PC-9 (cell line): ENCODE data around the gene BCAT1. TPM values are rescaled to one million over a fixed set of nuclear protein-coding genes. Genes with fewer than 3 reads are reported as not detected.

ENCODE experiments used
- BruUV-seq: library from RNA; stranded (reverse); fragments of 400-500 nt; replicated peaks from 2 replicates; lab custom pipeline; 2021; lab: Mats Ljungman, UMichigan
- CTCF ChIA-PET: fragments of 300-600 bp; sonication (Branson Sonifier 250); formaldehyde crosslinking; loops from one replicate; lab custom pipeline; 2022; ENCODE audit warnings: antibody characterized with exemption; lab: Charles Lee
- POLR2A ChIA-PET: fragments of 300-600 bp; sonication (Branson Sonifier 250); formaldehyde crosslinking; loops from one replicate; lab custom pipeline; 2022; ENCODE audit warnings: antibody characterized with exemption; ENCODE audit not compliant: unreplicated experiment; lab: Charles Lee
- DNase-seq, 2 experiments: peaks; one replicate each; pipeline versions ENCODE4 v3.0.0 to v3.0.0-alpha.2; 2015 to 2022; ENCODE audit warnings: mixed read lengths in 1 of 2
- H2AFZ ChIP-seq: fragments of 200-600 bp; sonication (generic); 2 replicates; pipeline ENCODE4 v1.8.1; 2017; ENCODE audit warnings: antibody characterized with exemption
- H3F3A ChIP-seq: fragments of 200-600 bp; sonication (generic); 2 replicates; pipeline ENCODE4 v1.8.1; 2017; ENCODE audit warnings: antibody characterized with exemption, mild to moderate bottlenecking, low read depth; ENCODE audit not compliant: insufficient read depth
- H3K27ac ChIP-seq: fragments of 200-600 bp; sonication (generic); 2 replicates; pipeline ENCODE4 v1.6.1; 2016; ENCODE audit warnings: mixed run types
- H3K27me3 ChIP-seq: fragments of 200-600 bp; sonication (generic); 2 replicates; pipeline ENCODE4 v1.6.1; 2016; ENCODE audit warnings: low read depth, mixed run types; ENCODE audit not compliant: insufficient read depth
- H3K36me3 ChIP-seq: fragments of 200-600 bp; sonication (generic); 2 replicates; pipeline ENCODE4 v1.6.1; 2016; ENCODE audit warnings: low read depth, mixed run types
- H3K4me1 ChIP-seq: fragments of 200-600 bp; sonication (generic); replicated peaks from 2 replicates; pipeline ENCODE4 v1.6.1; 2016; ENCODE audit warnings: mixed run types; ENCODE audit not compliant: insufficient read depth
- H3K4me2 ChIP-seq: fragments of 200-600 bp; sonication (generic); 2 replicates; pipeline ENCODE4 v1.6.1; 2017; ENCODE audit warnings: mixed run types
- H3K4me3 ChIP-seq: fragments of 200-600 bp; sonication (generic); 2 replicates; pipeline ENCODE4 v1.6.1; 2016; ENCODE audit warnings: mixed run types
- H3K79me2 ChIP-seq: fragments of 200-600 bp; sonication (generic); 2 replicates; pipeline ENCODE4 v1.6.1; 2017; ENCODE audit warnings: low read depth, mixed run types
- H3K9me2 ChIP-seq: fragments of 200-600 bp; sonication (generic); 2 replicates; pipeline ENCODE4 v1.8.1; 2017; ENCODE audit warnings: mild to moderate bottlenecking; ENCODE audit not compliant: insufficient read depth
- H3K9me3 ChIP-seq: fragments of 200-600 bp; sonication (generic); 2 replicates; pipeline ENCODE4 v1.8.1; 2016; ENCODE audit warnings: low read depth; ENCODE audit not compliant: insufficient read depth
- H4K20me1 ChIP-seq: fragments of 200-600 bp; sonication (generic); 2 replicates; pipeline ENCODE4 v1.8.1; 2017; ENCODE audit not compliant: insufficient read depth
- CTCF ChIP-seq: fragments of 200-600 bp; sonication (generic); conservative IDR thresholded peaks from 2 replicates; pipeline ENCODE4 v1.6.1; 2017; ENCODE audit warnings: mixed run types, antibody characterized with exemption, mild to moderate bottlenecking, moderate library complexity
- EZH2 ChIP-seq: fragments of 200-600 bp; sonication (generic); IDR thresholded peaks from 2 replicates; pipeline ENCODE4 v1.8.0; 2017; ENCODE audit warnings: antibody characterized with exemption, low read depth
- intact Hi-C: fragments of 100-400 bp; cut with micrococcal nuclease; formaldehyde crosslinking; loops from one replicate; pipeline ENCODE4 v1.10.0; 2022; ENCODE audit not compliant: unreplicated experiment
- total RNA-seq: library from RNA; stranded (reverse); gene quantifications from 2 replicates; pipeline ENCODE4 v1.2.3, GENCODE V29; 2021

The BCAT1 gene
- total RNA-seq, 1 experiment from 2014 or later = 78.6 TPM

- no peaks in the 10 kb centered on the region for H3K9me3 ChIP-seq
- ChIA-PET POLR2A (interaction anchor here (0.6 kb wide), 1 partner anchor 1261 kb away, joined by 5 read pairs; no protein-coding TSS in a partner anchor), CTCF (no interaction called here)
- H3K4me2 ChIP-seq = no peak overlapping the region
- no peaks in the 10 kb centered on the region for H3F3A ChIP-seq
- no peak overlapping the region for H3K4me3 ChIP-seq
- no peaks in the 10 kb centered on the region for H3K36me3 ChIP-seq
- H3K27ac ChIP-seq = no peak overlapping the region
- no peaks in the 10 kb centered on the region for H3K4me1 ChIP-seq
- DNase-seq = no peak
- H3K27me3 ChIP-seq = no peaks in the 10 kb centered on the region
- H3K79me2 ChIP-seq = no peaks in the 10 kb centered on the region
- BruUV-seq = no TSS peak
- H2AFZ ChIP-seq = no peak overlapping the region
- no peaks in the 10 kb centered on the region for H3K9me2 ChIP-seq
- intact Hi-C loops = no loop called here
- no peaks in the 10 kb centered on the region for H4K20me1 ChIP-seq
- no peak for TF ChIP-seq CTCF
Observed at GRCh38 chr12:24839268-24839791, 109.6 kb downstream of the BCAT1 start.

DNA sequence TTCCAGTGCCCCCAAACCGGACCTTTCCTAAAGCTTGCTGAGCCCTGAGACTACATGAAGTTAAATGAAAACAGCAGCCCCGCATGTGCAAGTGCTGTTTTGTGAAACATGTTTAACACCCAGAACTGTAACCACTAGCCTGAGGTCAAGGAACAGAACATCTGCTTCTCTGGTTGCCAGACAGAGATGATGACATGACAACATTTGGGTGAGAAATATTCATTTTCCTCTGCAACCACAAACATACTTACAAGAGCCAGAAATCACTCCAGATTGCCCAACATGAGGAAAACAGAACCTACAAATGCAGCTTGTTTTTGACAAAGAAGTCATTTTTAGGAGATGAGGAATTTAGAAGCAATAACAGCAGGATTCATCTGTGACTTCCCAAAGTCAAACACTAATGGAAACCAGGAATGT lies 110.4 kb downstream of the BCAT1 start:
- H2AFZ ChIP-seq = no peak overlapping the region
- no peaks in the 10 kb centered on the region for H4K20me1 ChIP-seq
- intact Hi-C loops = no loop called here
- no peak for DNase-seq
- H3K36me3 ChIP-seq = no peaks in the 10 kb centered on the region
- TF ChIP-seq CTCF (no peak), EZH2 (no peak)
- H3K79me2 ChIP-seq = no peaks in the 10 kb centered on the region
- H3K27me3 ChIP-seq = no peaks in the 10 kb centered on the region
- no peak overlapping the region for H3K4me3 ChIP-seq
- ChIA-PET CTCF (no interaction called here), POLR2A (no interaction called here)
- no peak overlapping the region for H3K4me2 ChIP-seq
- H3K9me3 ChIP-seq = no peaks in the 10 kb centered on the region
- H3K27ac ChIP-seq = no peak overlapping the region
- H3F3A ChIP-seq = no peaks in the 10 kb centered on the region
- BruUV-seq = no TSS peak
- H3K9me2 ChIP-seq = no peaks in the 10 kb centered on the region
- no peaks in the 10 kb centered on the region for H3K4me1 ChIP-seq

- Histone ChIP-seq H3K9me2 (no peaks in the 10 kb centered on the region), H3F3A (no peaks in the 10 kb centered on the region), H2AFZ (no peak overlapping the region), H3K79me2 (no peaks in the 10 kb centered on the region), H3K4me2 (no peak overlapping the region), H3K4me1 (no peaks in the 10 kb centered on the region), H3K4me3 (no peak overlapping the region), H4K20me1 (no peaks in the 10 kb centered on the region), H3K27ac (no peak overlapping the region), H3K9me3 (no peaks in the 10 kb centered on the region), H3K27me3 (no peaks in the 10 kb centered on the region), H3K36me3 (no peaks in the 10 kb centered on the region)
- ChIA-PET CTCF (no interaction called here), POLR2A (no interaction called here)
- no TSS peak for BruUV-seq
- intact Hi-C loops = no loop called here
- no peak for TF ChIP-seq CTCF
- no peak for TF ChIP-seq EZH2
- DNase-seq = no peak
Observed at GRCh38 chr12:24835377-24835776, 113.5 kb downstream of the BCAT1 start.
